Measurements from ENCODE around the gene PHEX. TPM values are rescaled to one million over a fixed set of nuclear protein-coding genes. Genes with fewer than 3 reads are reported as not detected.

PHEX gene
- total RNA-seq, 1 experiment from 2014 or later = 0.27 TPM

DNA sequence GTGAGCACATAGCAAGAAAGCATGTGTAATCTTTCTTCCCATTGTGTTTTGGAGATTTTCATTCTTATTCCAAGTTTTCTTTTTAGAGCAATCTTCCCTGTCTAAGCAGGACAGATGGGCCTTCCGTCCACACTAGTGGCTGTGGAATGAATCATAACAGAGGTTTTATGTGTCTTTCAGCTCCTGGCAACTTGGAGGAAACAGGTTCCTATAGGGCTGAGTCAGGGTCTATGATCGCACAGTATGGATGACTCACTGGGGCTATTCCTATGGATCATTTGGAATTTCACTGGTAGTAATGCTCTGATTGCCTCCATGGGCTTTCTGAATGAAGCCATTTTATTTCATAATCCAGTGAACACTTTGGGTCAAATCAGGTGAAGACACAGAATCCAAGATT, 188.8 kb downstream of the PHEX start (continued):
- no peak for TF ChIP-seq POLR2AphosphoS5 (IDR thresholded peaks at IDR 0.05; ENCODE audit: low read depth, low read length)
- TF ChIP-seq ZNF274 (IDR thresholded peaks at IDR 0.05; ENCODE audit: low read depth, low read length) = no peak
- TF ChIP-seq CEBPB (IDR thresholded peaks at IDR 0.05; ENCODE audit: low read depth) = no peak
- no peak for TF ChIP-seq TCF7L2 (IDR thresholded peaks at IDR 0.05; ENCODE audit: borderline replicate concordance, extremely low read depth, insufficient read depth, insufficient read length)
- no peak for TF ChIP-seq FOSL1 (IDR thresholded peaks at IDR 0.05; ENCODE audit: low read depth)

DNA sequence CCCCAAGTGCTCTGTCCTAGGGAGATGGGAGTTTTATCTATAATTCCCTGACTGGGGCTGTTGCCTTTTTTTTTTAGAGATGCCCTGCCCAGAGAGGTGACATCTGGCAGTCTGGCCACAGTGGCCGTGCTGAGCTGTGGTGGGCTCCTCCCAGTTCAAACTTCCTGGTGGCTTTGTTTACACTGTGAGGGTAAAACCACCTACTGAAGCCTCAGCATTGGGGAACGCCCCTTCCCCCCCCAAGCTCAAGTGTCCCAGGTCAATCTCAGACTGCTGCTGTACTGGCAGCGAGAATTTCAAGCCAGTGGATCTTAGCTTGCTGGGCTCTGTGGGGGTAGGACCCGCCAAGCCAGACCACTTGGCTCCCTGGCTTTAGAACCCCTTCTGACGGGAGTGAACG, 202.3 kb downstream of the PHEX start:
- ChIA-PET RAD21 (ENCODE audit: low non-redundant PET in 1 of 2, low total read pairs in 2 of 2, uncharacterized antibody in 2 of 2, unreplicated experiment in 2 of 2) (no interaction called here), POLR2A (no interaction called here), CTCF (no interaction called here)
- ATAC-seq = no peak
- Histone ChIP-seq H4K20me1 (ENCODE audit: insufficient read depth) (no peaks in the 10 kb centered on the region), H3K9ac (ENCODE audit: low read length) (no peak overlapping the region), H2AFZ (ENCODE audit: low read depth, low read length, poor library complexity, severe bottlenecking) (no peak overlapping the region), H3K27ac (ENCODE audit: low read depth, low read length) (no peak overlapping the region), H3K9me3 (ENCODE audit: control insufficient read depth in 1 of 2, insufficient read depth in 1 of 2, low read depth in 1 of 2, low read length in 2 of 2) (no peaks in the 10 kb centered on the region), H3K27me3 (ENCODE audit: insufficient read depth, low read length) (no peaks in the 10 kb centered on the region), H3K36me3 (ENCODE audit: control insufficient read depth in 1 of 2, insufficient read depth in 2 of 2, low read length in 2 of 2) (no peaks in the 10 kb centered on the region), H3K4me2 (ENCODE audit: low read length) (no peak overlapping the region), H3K79me2 (ENCODE audit: insufficient read depth, low read length) (no peaks in the 10 kb centered on the region), H3K9me2 (ENCODE audit: insufficient read depth) (no peaks in the 10 kb centered on the region), H3K4me3 (replicated peaks in 1 of 2; ENCODE audit: low read depth in 1 of 2, low read length in 2 of 2) (no peak overlapping the region), H3K4me1 (ENCODE audit: control insufficient read depth in 1 of 2, insufficient read depth in 2 of 2, low read length in 2 of 2) (no peaks in the 10 kb centered on the region)
- no TSS peak for BruUV-seq (replicated peaks)
- TF ChIP-seq SP1 (IDR thresholded peaks at IDR 0.05; ENCODE audit: low read depth) (no peak), CBX3 (IDR thresholded peaks at IDR 0.05; ENCODE audit: low read depth) (no peak), SRF (IDR thresholded peaks at IDR 0.05; ENCODE audit: low read depth) (no peak), RAD21 (IDR thresholded peaks at IDR 0.05; ENCODE audit: low read depth) (no peak), FOSL1 (IDR thresholded peaks at IDR 0.05; ENCODE audit: low read depth) (no peak), SIN3A (IDR thresholded peaks at IDR 0.05; ENCODE audit: low read depth) (no peak), YY1 (IDR thresholded peaks at IDR 0.05; ENCODE audit: extremely low read depth, insufficient replicate concordance, low read depth, low read length) (no peak), ZNF274 (IDR thresholded peaks at IDR 0.05; ENCODE audit: low read depth, low read length) (no peak), EGR1 (IDR thresholded peaks at IDR 0.05; ENCODE audit: low read depth) (no peak), POLR2AphosphoS5 (IDR thresholded peaks at IDR 0.05; ENCODE audit: low read depth, low read length) (no peak)
- TF ChIP-seq, protein P1, sequence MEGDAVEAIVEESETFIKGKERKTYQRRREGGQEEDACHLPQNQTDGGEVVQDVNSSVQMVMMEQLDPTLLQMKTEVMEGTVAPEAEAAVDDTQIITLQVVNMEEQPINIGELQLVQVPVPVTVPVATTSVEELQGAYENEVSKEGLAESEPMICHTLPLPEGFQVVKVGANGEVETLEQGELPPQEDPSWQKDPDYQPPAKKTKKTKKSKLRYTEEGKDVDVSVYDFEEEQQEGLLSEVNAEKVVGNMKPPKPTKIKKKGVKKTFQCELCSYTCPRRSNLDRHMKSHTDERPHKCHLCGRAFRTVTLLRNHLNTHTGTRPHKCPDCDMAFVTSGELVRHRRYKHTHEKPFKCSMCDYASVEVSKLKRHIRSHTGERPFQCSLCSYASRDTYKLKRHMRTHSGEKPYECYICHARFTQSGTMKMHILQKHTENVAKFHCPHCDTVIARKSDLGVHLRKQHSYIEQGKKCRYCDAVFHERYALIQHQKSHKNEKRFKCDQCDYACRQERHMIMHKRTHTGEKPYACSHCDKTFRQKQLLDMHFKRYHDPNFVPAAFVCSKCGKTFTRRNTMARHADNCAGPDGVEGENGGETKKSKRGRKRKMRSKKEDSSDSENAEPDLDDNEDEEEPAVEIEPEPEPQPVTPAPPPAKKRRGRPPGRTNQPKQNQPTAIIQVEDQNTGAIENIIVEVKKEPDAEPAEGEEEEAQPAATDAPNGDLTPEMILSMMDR (IDR thresholded peaks at IDR 0.05 in 2 of 3, conservative IDR thresholded peaks at IDR 0.05 in 1 of 3; ENCODE audit: borderline replicate concordance in 1 of 3, insufficient read depth in 1 of 3, low read depth in 2 of 3, low read length in 2 of 3) = no peak
- TF ChIP-seq, protein P2, sequence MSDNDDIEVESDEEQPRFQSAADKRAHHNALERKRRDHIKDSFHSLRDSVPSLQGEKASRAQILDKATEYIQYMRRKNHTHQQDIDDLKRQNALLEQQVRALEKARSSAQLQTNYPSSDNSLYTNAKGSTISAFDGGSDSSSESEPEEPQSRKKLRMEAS (IDR thresholded peaks at IDR 0.05) = no peak
- TF ChIP-seq, protein P3, sequence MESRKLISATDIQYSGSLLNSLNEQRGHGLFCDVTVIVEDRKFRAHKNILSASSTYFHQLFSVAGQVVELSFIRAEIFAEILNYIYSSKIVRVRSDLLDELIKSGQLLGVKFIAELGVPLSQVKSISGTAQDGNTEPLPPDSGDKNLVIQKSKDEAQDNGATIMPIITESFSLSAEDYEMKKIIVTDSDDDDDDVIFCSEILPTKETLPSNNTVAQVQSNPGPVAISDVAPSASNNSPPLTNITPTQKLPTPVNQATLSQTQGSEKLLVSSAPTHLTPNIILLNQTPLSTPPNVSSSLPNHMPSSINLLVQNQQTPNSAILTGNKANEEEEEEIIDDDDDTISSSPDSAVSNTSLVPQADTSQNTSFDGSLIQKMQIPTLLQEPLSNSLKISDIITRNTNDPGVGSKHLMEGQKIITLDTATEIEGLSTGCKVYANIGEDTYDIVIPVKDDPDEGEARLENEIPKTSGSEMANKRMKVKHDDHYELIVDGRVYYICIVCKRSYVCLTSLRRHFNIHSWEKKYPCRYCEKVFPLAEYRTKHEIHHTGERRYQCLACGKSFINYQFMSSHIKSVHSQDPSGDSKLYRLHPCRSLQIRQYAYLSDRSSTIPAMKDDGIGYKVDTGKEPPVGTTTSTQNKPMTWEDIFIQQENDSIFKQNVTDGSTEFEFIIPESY (IDR thresholded peaks at IDR 0.05; ENCODE audit: extremely low read depth, insufficient replicate concordance, low read length) = no peak
- TF ChIP-seq, protein P4, sequence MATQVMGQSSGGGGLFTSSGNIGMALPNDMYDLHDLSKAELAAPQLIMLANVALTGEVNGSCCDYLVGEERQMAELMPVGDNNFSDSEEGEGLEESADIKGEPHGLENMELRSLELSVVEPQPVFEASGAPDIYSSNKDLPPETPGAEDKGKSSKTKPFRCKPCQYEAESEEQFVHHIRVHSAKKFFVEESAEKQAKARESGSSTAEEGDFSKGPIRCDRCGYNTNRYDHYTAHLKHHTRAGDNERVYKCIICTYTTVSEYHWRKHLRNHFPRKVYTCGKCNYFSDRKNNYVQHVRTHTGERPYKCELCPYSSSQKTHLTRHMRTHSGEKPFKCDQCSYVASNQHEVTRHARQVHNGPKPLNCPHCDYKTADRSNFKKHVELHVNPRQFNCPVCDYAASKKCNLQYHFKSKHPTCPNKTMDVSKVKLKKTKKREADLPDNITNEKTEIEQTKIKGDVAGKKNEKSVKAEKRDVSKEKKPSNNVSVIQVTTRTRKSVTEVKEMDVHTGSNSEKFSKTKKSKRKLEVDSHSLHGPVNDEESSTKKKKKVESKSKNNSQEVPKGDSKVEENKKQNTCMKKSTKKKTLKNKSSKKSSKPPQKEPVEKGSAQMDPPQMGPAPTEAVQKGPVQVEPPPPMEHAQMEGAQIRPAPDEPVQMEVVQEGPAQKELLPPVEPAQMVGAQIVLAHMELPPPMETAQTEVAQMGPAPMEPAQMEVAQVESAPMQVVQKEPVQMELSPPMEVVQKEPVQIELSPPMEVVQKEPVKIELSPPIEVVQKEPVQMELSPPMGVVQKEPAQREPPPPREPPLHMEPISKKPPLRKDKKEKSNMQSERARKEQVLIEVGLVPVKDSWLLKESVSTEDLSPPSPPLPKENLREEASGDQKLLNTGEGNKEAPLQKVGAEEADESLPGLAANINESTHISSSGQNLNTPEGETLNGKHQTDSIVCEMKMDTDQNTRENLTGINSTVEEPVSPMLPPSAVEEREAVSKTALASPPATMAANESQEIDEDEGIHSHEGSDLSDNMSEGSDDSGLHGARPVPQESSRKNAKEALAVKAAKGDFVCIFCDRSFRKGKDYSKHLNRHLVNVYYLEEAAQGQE (IDR thresholded peaks at IDR 0.05; ENCODE audit: low read depth) = no peak
- intact Hi-C loops (cut with micrococcal nuclease) = no loop called here
- no peak for DNase-seq (ENCODE audit: low read depth, low spot score)

Measured in HCT116 (cell line).